GM12878 (cell line): ENCODE measurements around the gene LRRC70. TPM values are rescaled to one million over a fixed set of nuclear protein-coding genes. Genes with fewer than 3 reads are reported as not detected.

Experiments used
- ATAC-seq: fragments of 200-7000 bp; cut with Tn5 transposase; 3 replicates; pipeline ENCODE4 v1.9.1; 2020; ENCODE audit warnings: mild to moderate bottlenecking, moderate library complexity
- BruUV-seq: library from RNA; stranded (reverse); fragments of 400-500 nt; replicated peaks from 2 replicates; lab custom pipeline; 2021; lab: Mats Ljungman, UMichigan
- CTCF ChIA-PET: fragments of 300-600 bp; sonication (Branson Sonifier 250); formaldehyde crosslinking; extraction: SDS; loops from one replicate; lab custom pipeline; 2021; ENCODE audit warnings: inconsistent platforms; lab: Yijun Ruan, JAX
- POLR2A ChIA-PET: fragments of 350-600 bp; formaldehyde crosslinking; extraction: SDS; loops from one replicate; lab custom pipeline; 2021; ENCODE audit warnings: inconsistent platforms; lab: Charles Lee
- RAD21 ChIA-PET: fragments of 300-600 bp; sonication (Branson Sonifier 250); formaldehyde crosslinking; loops from one replicate; lab custom pipeline; 2023; ENCODE audit warnings: antibody characterized with exemption; ENCODE audit not compliant: unreplicated experiment; lab: Charles Lee
- SMC1A ChIA-PET: fragments of 300-600 bp; sonication (Branson Sonifier 250); formaldehyde crosslinking; loops from one replicate; lab custom pipeline; 2023; ENCODE audit not compliant: unreplicated experiment, uncharacterized antibody; lab: Charles Lee
- DNase-seq: peaks from one replicate; pipeline ENCODE4 v3.0.0-alpha.2; 2011; ENCODE audit warnings: low read depth, low spot score
- FAIRE-seq: peaks from 3 replicates; lab custom pipeline; 2011; peaks lifted over from hg19 to GRCh38; lab: Jason Lieb, UNC
- H2AFZ ChIP-seq: 2 replicates; pipeline ENCODE4 v1.6.0; 2011; ENCODE audit warnings: low read depth, low read length, control low read depth; ENCODE audit not compliant: control insufficient read depth
- H3K27ac ChIP-seq: 2 replicates; pipeline ENCODE4 v1.5.1; 2011; ENCODE audit warnings: control low read depth; ENCODE audit not compliant: control insufficient read depth, insufficient read depth
- H3K27me3 ChIP-seq, 2 experiments: replicated peaks in 1 of 2; 2 replicates each; pipeline versions ENCODE4 v1.6.0 to v1.6.1; 2011; ENCODE audit warnings: low read length in 1 of 2; ENCODE audit not compliant: control insufficient read depth in 2 of 2, insufficient read depth in 2 of 2
- H3K36me3 ChIP-seq, 2 experiments: 2 replicates each; pipeline ENCODE4 v1.5.1; 2011; ENCODE audit warnings: low read length in 1 of 2; ENCODE audit not compliant: control insufficient read depth in 2 of 2, insufficient read depth in 2 of 2
- H3K4me1 ChIP-seq: 2 replicates; pipeline ENCODE4 v1.6.1; 2011; ENCODE audit warnings: mild to moderate bottlenecking, low read length, moderate library complexity, mixed read lengths; ENCODE audit not compliant: control insufficient read depth, insufficient read depth
- H3K4me2 ChIP-seq: 2 replicates; pipeline ENCODE4 v1.6.0; 2011; ENCODE audit warnings: control low read depth; ENCODE audit not compliant: control insufficient read depth, insufficient read depth
- H3K4me3 ChIP-seq: fragments of 200-600 bp; sonication (generic); 2 replicates; pipeline ENCODE4 v1.5.1; 2016
- H3K79me2 ChIP-seq: 2 replicates; pipeline ENCODE4 v1.6.0; 2011; ENCODE audit warnings: low read length; ENCODE audit not compliant: control insufficient read depth, insufficient read depth
- H3K9ac ChIP-seq: 2 replicates; pipeline ENCODE4 v1.8.0; 2011; ENCODE audit warnings: low read length, control low read depth, mixed read lengths; ENCODE audit not compliant: control insufficient read depth, insufficient read depth
- H3K9me3 ChIP-seq: replicated peaks from 3 replicates; pipeline ENCODE4 v1.5.1; 2011; ENCODE audit warnings: mild to moderate bottlenecking, low read length; ENCODE audit not compliant: control insufficient read depth, insufficient read depth
- H4K20me1 ChIP-seq: 2 replicates; pipeline ENCODE4 v1.6.0; 2011; ENCODE audit not compliant: control insufficient read depth, insufficient read depth
- BRCA1 ChIP-seq: IDR thresholded peaks from 2 replicates; pipeline ENCODE4 v1.6.1; 2011; ENCODE audit warnings: low read depth, low read length, improper control_type of control experiment
- CBX3 ChIP-seq: fragments of 200-600 bp; sonication (generic); IDR thresholded peaks from 2 replicates; pipeline ENCODE4 v1.6.1; 2016; ENCODE audit warnings: low read depth, borderline replicate concordance
- FOXK2 ChIP-seq: fragments of 450-650 bp; IDR thresholded peaks from 2 replicates; pipeline ENCODE4 v1.6.1; 2017; ENCODE audit warnings: mild to moderate bottlenecking, moderate library complexity
- PML ChIP-seq: IDR thresholded peaks from 2 replicates; pipeline ENCODE4 v1.6.1; 2012; ENCODE audit warnings: low read length, inconsistent platforms
- TCF3 ChIP-seq: IDR thresholded peaks from 2 replicates; pipeline ENCODE4 v1.6.1; 2012; ENCODE audit warnings: low read depth, mild to moderate bottlenecking, low read length, borderline replicate concordance; ENCODE audit not compliant: insufficient read depth
- WGBS: methylation state at CpG from one replicate; pipeline ENCODE4 v1.1.6; 2016; ENCODE audit warnings: low lambda C conversion rate; ENCODE audit not compliant: insufficient replicate concordance, insufficient coverage; ENCODE audit errors: missing lambda C conversion rate; 5-methylcytosine and 5-hydroxymethylcytosine counted together
- in situ Hi-C: fragments of 300-500 bp; cut with MboI; formaldehyde crosslinking; loops from 9 replicates; pipeline ENCODE4 v1.14.3; 2018; ENCODE audit warnings: mixed read lengths
- intact Hi-C: fragments of 100-400 bp; cut with micrococcal nuclease; formaldehyde crosslinking; loops from one replicate; pipeline ENCODE4 v1.14.2; 2022; ENCODE audit not compliant: unreplicated experiment
- polyA plus RNA-seq, 11 experiments: library from polyadenylated mRNA; depleted of rRNA in 4 of 11; unstranded in 6 of 11; stranded (reverse) in 5 of 11; fragments of >200 nt; fragmentation: Nextera tagmentation in 4 of 11; fragmentation: Illumina TruSeq in 1 of 11; extraction: Ambion mirVana in 4 of 11; extraction: Trizol in 1 of 11; gene quantifications; 1 replicate in 1 of 11; 2 replicates in 10 of 11; pipeline versions ENCODE4 v1.2.1 to v1.2.3, GENCODE V29; 2011 to 2016; ENCODE audit warnings: inconsistent platforms in 2 of 11, missing spikeins in 2 of 11, low read depth in 1 of 11
- total RNA-seq, 4 experiments: library from RNA; depleted of rRNA in 3 of 4; stranded (reverse); fragments of >200 nt in 3 of 4; fragmentation: Illumina TruSeq in 1 of 4; extraction: Trizol in 1 of 4; gene quantifications; 2 replicates each; pipeline versions ENCODE4 v1.2.1 to v1.2.3, GENCODE V29; 2013 to 2021
- TF ChIP-seq, protein P1 (sequence below): IDR thresholded peaks from 2 replicates; pipeline ENCODE4 v1.6.1; 2011; ENCODE audit warnings: borderline replicate concordance, low read depth, mild to moderate bottlenecking, moderate library complexity, mixed read lengths, low read length; ENCODE audit not compliant: insufficient read depth; ENCODE audit errors: extremely low read length
- TF ChIP-seq, protein P2 (sequence below): IDR thresholded peaks from 2 replicates; pipeline ENCODE4 v1.6.1; 2012; ENCODE audit warnings: improper control_type of control experiment, low read depth, low read length; ENCODE audit not compliant: insufficient replicate concordance

Gene LRRC70
- total and polyA plus RNA-seq, 10 of the 15 experiments (the other 5 are each of a cell fraction or from before 2014, with no cell fraction given), result 0.35 to 1.5 (median 0.84) TPM

DNA sequence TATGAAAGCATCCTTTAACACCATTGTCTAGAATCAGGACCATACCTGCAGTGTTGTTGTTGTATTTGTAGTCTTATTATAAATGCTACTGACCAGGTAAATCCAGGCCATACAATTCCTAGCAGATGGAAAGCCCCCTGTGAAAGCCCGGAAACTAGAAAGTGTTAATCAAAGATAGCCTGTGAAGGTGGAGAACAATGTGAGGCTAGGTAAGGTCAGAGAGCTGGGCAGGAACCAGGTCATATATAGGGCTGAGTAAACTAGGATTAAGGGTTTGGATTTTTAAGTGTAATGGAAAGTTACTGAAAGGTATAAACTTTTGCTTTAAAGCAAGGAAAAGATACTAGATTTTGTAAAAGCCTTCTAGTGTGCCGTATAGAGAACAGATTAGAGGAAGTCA, 6.7 kb downstream of the LRRC70 start:
- Histone ChIP-seq H3K4me3 (no peak overlapping the region), H3K79me2 (no peaks in the 10 kb centered on the region), H2AFZ (no peak overlapping the region), H4K20me1 (no peaks in the 10 kb centered on the region), H3K4me2 (no peak overlapping the region), H3K4me1 (no peaks in the 10 kb centered on the region), H3K9me3 (no peaks in the 10 kb centered on the region), H3K27ac (no peak overlapping the region), H3K9ac (no peak overlapping the region), H3K27me3 (no peaks in the 10 kb centered on the region), H3K36me3 (no peaks in the 10 kb centered on the region)
- no peak for FAIRE-seq
- ChIA-PET POLR2A (no interaction called here), CTCF (no interaction called here), SMC1A (interaction anchor here (0.9 to 3.6 kb wide), 3 partner anchors 12 to 48 kb away, joined by 3 to 19 read pairs (median 4); no protein-coding TSS in a partner anchor), RAD21 (no interaction called here)
- WGBS, result 92% methylated on average over 2 of the region's 2 CpGs
- TF ChIP-seq FOXK2 (no peak), PML (no peak), BRCA1 (no peak), TCF3 (no peak), CBX3 (no peak)
- TF ChIP-seq, protein P1, sequence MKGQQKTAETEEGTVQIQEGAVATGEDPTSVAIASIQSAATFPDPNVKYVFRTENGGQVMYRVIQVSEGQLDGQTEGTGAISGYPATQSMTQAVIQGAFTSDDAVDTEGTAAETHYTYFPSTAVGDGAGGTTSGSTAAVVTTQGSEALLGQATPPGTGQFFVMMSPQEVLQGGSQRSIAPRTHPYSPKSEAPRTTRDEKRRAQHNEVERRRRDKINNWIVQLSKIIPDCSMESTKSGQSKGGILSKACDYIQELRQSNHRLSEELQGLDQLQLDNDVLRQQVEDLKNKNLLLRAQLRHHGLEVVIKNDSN, result no peak
- TF ChIP-seq, protein P2, sequence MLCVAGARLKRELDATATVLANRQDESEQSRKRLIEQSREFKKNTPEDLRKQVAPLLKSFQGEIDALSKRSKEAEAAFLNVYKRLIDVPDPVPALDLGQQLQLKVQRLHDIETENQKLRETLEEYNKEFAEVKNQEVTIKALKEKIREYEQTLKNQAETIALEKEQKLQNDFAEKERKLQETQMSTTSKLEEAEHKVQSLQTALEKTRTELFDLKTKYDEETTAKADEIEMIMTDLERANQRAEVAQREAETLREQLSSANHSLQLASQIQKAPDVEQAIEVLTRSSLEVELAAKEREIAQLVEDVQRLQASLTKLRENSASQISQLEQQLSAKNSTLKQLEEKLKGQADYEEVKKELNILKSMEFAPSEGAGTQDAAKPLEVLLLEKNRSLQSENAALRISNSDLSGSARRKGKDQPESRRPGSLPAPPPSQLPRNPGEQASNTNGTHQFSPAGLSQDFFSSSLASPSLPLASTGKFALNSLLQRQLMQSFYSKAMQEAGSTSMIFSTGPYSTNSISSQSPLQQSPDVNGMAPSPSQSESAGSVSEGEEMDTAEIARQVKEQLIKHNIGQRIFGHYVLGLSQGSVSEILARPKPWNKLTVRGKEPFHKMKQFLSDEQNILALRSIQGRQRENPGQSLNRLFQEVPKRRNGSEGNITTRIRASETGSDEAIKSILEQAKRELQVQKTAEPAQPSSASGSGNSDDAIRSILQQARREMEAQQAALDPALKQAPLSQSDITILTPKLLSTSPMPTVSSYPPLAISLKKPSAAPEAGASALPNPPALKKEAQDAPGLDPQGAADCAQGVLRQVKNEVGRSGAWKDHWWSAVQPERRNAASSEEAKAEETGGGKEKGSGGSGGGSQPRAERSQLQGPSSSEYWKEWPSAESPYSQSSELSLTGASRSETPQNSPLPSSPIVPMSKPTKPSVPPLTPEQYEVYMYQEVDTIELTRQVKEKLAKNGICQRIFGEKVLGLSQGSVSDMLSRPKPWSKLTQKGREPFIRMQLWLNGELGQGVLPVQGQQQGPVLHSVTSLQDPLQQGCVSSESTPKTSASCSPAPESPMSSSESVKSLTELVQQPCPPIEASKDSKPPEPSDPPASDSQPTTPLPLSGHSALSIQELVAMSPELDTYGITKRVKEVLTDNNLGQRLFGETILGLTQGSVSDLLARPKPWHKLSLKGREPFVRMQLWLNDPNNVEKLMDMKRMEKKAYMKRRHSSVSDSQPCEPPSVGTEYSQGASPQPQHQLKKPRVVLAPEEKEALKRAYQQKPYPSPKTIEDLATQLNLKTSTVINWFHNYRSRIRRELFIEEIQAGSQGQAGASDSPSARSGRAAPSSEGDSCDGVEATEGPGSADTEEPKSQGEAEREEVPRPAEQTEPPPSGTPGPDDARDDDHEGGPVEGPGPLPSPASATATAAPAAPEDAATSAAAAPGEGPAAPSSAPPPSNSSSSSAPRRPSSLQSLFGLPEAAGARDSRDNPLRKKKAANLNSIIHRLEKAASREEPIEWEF, result no peak
- in situ Hi-C loops, result no loop called here
- intact Hi-C loops, result no loop called here
- no TSS peak for BruUV-seq
- no peak for ATAC-seq
- no peak for DNase-seq
